Omental fat pad (tissue), 4 donors: ENCODE measurements around the gene SPTSSB. TPM values are rescaled to one million over a fixed set of nuclear protein-coding genes. Genes with fewer than 3 reads are reported as not detected.

Experiments
- ATAC-seq: fragments of 150-250 bp; one replicate; pipeline ENCODE4 v1.9.1; 2016; ENCODE audit warnings: mild to moderate bottlenecking, moderate library complexity; ENCODE audit not compliant: low FRiP score
- DNase-seq: peaks from one replicate; pipeline ENCODE4 v3.0.0-alpha.2; 2019; ENCODE audit warnings: low spot score
- total RNA-seq, 4 donors: library from RNA; depleted of rRNA; stranded (reverse); fragments of >200 nt; gene quantifications; one replicate each; pipeline ENCODE4 v1.1.0, GENCODE V29; 2016
- TF ChIP-seq, protein P1 (sequence below), 3 donors: fragments of 450-650 bp; IDR thresholded peaks; one replicate each; pipeline ENCODE4 v1.5.1; 2016 to 2017; ENCODE audit warnings: antibody characterized with exemption in 3 of 3, mild to moderate bottlenecking in 3 of 3, moderate library complexity in 2 of 3

Gene SPTSSB
- total RNA-seq, 4 donors from 2014 or later = 0.09 to 0.19 TPM; not detected in 2

DNA sequence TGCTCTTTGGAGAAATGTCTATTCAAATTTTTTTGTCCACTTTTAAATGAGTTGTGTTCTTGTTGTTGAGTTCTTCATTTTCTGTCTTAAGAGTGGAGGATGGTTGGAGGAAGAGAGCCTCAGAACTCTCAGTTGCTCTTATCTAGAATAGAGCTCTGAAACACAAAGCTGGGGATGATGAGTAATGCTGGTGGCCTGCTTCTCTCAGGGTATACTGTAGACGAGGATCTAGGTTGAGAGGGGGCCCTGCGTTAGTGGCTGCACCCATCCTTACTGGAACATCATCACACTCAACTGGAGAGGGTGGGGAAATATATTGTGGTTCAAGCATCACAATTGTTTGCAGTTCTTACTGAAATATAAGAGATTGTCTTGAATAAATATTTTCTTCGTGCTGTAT lies 1.8 kb downstream of the SPTSSB start:
- DNase-seq = no peak
- no peak for ATAC-seq
- TF ChIP-seq, protein P1, sequence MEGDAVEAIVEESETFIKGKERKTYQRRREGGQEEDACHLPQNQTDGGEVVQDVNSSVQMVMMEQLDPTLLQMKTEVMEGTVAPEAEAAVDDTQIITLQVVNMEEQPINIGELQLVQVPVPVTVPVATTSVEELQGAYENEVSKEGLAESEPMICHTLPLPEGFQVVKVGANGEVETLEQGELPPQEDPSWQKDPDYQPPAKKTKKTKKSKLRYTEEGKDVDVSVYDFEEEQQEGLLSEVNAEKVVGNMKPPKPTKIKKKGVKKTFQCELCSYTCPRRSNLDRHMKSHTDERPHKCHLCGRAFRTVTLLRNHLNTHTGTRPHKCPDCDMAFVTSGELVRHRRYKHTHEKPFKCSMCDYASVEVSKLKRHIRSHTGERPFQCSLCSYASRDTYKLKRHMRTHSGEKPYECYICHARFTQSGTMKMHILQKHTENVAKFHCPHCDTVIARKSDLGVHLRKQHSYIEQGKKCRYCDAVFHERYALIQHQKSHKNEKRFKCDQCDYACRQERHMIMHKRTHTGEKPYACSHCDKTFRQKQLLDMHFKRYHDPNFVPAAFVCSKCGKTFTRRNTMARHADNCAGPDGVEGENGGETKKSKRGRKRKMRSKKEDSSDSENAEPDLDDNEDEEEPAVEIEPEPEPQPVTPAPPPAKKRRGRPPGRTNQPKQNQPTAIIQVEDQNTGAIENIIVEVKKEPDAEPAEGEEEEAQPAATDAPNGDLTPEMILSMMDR (IDR thresholded peaks at IDR 0.05) = no peak

DNA sequence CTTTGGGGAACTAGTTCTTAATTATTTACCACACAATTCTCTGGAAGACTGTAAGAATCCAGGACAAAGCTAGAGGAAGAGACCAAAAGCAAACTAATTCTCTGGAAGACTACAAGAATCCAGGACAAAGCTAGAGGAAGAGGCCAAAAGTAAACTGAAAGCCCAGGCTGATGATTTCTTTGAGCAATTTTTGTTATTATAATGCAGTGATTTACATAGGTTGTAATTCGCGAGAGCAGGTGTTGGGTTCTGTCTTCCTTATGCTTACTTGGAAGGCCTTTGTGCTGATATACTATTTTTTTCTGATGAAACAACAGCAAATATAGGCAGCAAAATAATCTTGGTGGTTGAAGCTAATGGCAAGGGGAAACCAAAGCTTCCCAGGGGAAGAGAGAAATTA lies 5.2 kb downstream of the SPTSSB start:
- DNase-seq = no peak
- ATAC-seq = no peak
- TF ChIP-seq, protein P1 (IDR thresholded peaks at IDR 0.05) = no peak

- ATAC-seq (no peak), DNase-seq (no peak)
- TF ChIP-seq, protein P1 (IDR thresholded peaks at IDR 0.05) = no peak
Observed at GRCh38 chr3:161358488-161358887, 12.8 kb downstream of the SPTSSB start.

DNA sequence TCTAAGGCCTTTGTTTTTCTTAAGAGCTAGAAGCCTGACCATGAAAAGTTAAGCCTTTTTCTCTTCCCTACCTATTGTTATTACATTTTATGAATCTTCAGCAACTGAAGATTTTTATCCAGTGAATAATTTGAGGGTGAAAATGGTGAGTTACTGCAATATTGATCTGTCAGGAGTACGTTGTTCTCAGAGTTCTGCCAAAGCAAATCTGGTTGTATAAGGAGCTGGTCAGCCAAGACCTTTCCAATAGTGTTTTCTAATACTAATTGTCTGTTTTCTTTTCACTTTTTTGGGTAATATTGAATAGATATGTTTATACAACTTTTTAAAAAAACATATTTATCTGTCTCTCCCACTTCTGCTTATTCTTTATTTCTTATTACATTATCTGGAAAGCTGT lies 15.0 kb downstream of the SPTSSB start:
- ATAC-seq = no peak
- no peak for DNase-seq
- TF ChIP-seq, protein P1 (IDR thresholded peaks at IDR 0.05) = no peak

DNA sequence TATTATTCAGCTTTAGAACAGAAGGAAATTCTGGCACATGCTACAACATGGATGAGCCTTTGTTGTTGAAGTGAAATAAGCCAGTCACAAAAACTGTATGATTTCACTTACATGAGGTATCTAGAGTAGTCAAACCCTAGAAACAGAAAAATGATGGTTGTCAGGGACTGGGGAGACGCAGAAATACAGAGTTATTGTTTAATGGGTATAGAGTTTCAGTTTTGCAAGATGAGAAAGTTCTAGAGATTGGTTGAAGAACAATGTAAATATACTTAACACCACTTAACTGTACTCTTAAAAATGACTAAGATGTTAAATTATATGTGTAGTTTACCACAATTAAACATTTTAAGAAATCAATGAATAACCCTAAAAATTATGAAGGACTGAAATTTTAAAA lies 15.8 kb downstream of the SPTSSB start:
- TF ChIP-seq, protein P1 (IDR thresholded peaks at IDR 0.05) = no peak
- DNase-seq (no peak), ATAC-seq (no peak)

DNA sequence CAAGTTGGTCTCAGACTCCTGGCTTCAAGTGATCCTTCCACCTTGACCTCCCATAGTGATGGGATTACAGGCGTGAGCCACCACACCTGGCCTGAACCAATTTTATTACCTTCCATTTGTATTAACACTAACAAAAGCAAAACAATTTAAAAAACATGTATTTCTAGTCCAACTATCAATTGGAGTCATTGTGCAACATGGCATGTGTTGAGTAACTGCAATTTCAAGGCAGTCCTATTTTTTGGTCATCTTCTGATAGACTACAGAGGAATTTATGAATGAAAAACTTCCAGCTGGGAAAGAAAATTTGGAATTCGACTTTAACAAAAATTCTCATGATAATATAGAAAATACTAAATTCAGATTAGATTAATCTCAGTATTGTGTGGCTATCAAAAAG lies 16.8 kb downstream of the SPTSSB start:
- no peak for DNase-seq
- ATAC-seq = no peak
- TF ChIP-seq, protein P1 (IDR thresholded peaks at IDR 0.05) = no peak

DNA sequence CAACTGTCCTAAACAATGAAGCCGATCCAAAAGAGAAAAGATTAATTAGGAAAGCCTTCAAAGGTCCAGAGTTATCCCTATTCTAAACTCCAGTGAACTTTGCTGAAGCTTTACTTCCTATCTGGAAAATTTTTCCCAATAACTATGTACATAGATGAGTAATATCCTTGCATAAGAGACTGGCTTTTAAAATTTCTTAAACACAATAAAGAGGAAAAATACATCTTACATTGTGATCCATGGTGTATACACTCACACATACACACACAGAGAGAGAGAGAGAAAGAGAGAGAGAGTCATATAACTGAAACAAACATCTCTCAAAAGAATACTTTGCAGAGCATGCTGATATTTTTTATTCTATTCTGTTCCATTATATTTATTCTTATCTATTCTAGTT lies 20.0 kb downstream of the SPTSSB start:
- TF ChIP-seq, protein P1 (IDR thresholded peaks at IDR 0.05) = no peak
- ATAC-seq (no peak), DNase-seq (no peak)
